Right hindlimb (tissue), 1 donor: Measurements from ENCODE around the gene KREMEN1.

ENCODE experiments used
- DNase-seq: peaks from one replicate; pipeline ENCODE4 v3.0.0-alpha.2; 2018

The KREMEN1 gene

DNA sequence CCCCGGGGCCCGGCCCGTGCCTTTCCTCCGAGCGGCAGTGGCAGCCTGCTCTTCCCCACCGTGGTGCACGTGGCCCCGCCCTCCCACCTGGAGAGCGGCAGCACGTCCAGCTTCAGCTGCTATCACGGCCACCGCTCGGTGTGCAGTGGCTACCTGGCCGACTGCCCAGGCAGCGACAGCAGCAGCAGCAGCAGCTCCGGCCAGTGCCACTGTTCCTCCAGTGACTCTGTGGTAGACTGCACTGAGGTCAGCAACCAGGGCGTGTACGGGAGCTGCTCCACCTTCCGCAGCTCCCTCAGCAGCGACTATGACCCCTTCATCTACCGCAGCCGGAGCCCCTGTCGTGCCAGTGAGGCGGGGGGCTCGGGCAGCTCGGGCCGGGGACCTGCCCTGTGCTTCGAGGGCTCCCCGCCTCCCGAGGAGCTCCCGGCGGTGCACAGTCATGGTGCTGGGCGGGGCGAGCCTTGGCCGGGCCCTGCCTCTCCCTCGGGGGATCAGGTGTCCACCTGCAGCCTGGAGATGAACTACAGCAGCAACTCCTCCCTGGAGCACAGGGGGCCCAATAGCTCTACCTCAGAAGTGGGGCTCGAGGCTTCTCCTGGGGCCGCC, 23.1 kb upstream of the KREMEN1 start:
- no peak for DNase-seq

- DNase-seq = peak; percentile 41
Observed at GRCh38 chr22:29050457-29050856, 22.4 kb upstream of the KREMEN1 start.

GRCh38 chr22:29053048-29053702, 19.7 kb upstream of the KREMEN1 start:
- DNase-seq = no peak

GRCh38 chr22:29054251-29054767, 18.5 kb upstream of the KREMEN1 start:
- DNase-seq = no peak

- peak; percentile 49 for DNase-seq
Observed at GRCh38 chr22:29055192-29055830, 17.5 kb upstream of the KREMEN1 start.

- DNase-seq = no peak
Observed at GRCh38 chr22:29056472-29056871, 16.4 kb upstream of the KREMEN1 start.

- no peak for DNase-seq
Observed at GRCh38 chr22:29060251-29060869, 12.5 kb upstream of the KREMEN1 start.

GRCh38 chr22:29060931-29061330, 11.9 kb upstream of the KREMEN1 start:
- DNase-seq = no peak

GRCh38 chr22:29061773-29062172, 11.1 kb upstream of the KREMEN1 start, which contains the start of gene C22orf31:
Gene C22orf31 (minus strand): TSS chr22:29061831. CDS start chr22:29061792, 39 bp downstream.
- no peak for DNase-seq

GRCh38 chr22:29062286-29062821, 10.5 kb upstream of the KREMEN1 start:
- peak; percentile 47 for DNase-seq

GRCh38 chr22:29065468-29066190, 7.2 kb upstream of the KREMEN1 start:
- no peak for DNase-seq

GRCh38 chr22:29069463-29069862, 3.4 kb upstream of the KREMEN1 start:
- DNase-seq = no peak

DNA sequence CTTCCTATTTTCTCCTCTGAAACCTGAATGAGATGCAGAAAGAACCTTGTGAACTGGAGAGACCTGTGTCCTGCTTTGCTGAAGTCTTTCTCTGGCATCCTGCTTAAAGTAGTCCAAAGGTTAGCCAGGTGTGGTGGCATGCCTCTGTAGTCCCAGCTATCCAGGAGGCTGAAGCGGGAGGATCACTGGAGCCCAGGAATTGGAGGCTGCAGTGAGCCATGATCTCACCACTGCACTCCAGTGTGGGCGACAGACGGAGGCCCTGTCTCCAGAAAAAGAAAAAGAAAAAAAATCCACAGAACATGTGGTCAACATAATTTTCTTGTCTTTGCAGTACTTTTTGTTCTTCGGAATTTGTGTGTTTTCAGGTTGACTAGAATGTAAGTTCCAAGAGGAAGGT, 2.3 kb upstream of the KREMEN1 start:
- DNase-seq = no peak

- peak; percentile 59 for DNase-seq
Observed at GRCh38 chr22:29071261-29072045, 1.4 kb upstream of the KREMEN1 start.

DNA sequence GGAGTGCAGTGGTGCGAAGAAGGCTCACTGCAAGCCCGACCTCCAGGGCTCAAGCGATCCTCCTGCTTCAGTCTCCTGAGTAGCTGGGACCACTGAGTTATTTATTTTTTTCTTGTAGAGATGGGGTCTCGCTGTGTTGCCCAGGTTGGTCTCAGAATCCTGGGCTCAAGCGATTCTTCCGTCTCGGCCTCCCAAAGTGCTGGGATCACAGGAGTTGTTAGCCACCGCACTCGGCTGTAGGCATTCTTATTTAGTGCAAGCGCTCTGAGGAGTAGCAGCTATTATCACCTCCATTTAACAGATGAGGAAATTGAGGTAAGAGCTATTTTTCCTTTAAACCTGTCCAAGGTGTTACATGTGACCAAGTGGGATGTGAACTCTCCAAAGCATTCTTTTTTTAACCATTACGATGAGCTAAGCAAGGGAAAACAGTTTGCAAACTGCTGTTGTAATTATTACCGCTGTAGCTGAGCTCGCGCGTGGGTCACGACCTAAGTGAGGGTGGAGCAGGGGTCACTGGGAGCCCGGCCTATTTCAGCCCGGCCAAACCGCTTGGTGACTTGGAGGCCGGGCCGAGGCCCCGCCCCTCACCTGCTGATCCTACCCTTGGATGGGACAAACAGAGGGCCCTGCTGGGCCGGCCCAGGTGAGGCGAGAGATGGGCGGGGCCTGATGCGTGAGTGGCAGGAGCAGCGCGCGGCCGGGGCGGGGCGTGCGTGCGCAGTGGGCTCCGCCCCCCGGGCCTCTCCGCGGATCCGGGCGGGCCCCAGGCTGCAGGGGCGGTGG, 449 bp upstream of the KREMEN1 start:
- peak; percentile 87 for DNase-seq

GRCh38 chr22:29073618-29074275, 912 bp downstream of the KREMEN1 start:
- peak; percentile 72 for DNase-seq

GRCh38 chr22:29074276-29074772, 1.5 kb downstream of the KREMEN1 start:
- no peak for DNase-seq

GRCh38 chr22:29078036-29078868, 5.4 kb downstream of the KREMEN1 start:
- no peak for DNase-seq

- no peak for DNase-seq
Observed at GRCh38 chr22:29078869-29079207, 6.0 kb downstream of the KREMEN1 start.
